Gastroesophageal sphincter (tissue), 4 donors: ENCODE data around the gene GNG8. TPM values are rescaled to one million over a fixed set of nuclear protein-coding genes. Genes with fewer than 3 reads are reported as not detected.

Experiments used
- ATAC-seq: fragments of 150-250 bp; one replicate; pipeline ENCODE4 v1.9.1; 2016; ENCODE audit warnings: mild to moderate bottlenecking, moderate library complexity
- H3K27ac ChIP-seq, 4 donors: fragments of 200-600 bp; sonication (generic) in 3 of 4; 1 replicate in 3 of 4; 2 replicates in 1 of 4; pipeline ENCODE4 v1.5.1; 2016 to 2019
- H3K27me3 ChIP-seq: fragments of 200-600 bp; sonication (generic); one replicate; pipeline ENCODE4 v1.5.1; 2019
- H3K36me3 ChIP-seq, 2 donors: fragments of 200-600 bp; sonication (generic); one replicate each; pipeline ENCODE4 v1.5.1; 2019; ENCODE audit warnings: control low read depth in 1 of 2
- H3K4me1 ChIP-seq, 3 donors: fragments of 200-600 bp; sonication (generic); 1 replicate in 2 of 3; 2 replicates in 1 of 3; pipeline ENCODE4 v1.5.1; 2016 to 2019; ENCODE audit warnings: control low read depth in 2 of 3
- H3K4me3 ChIP-seq, 2 donors: fragments of 200-600 bp; sonication (generic); one replicate each; pipeline ENCODE4 v1.5.1; 2019; ENCODE audit warnings: mild to moderate bottlenecking in 1 of 2, moderate library complexity in 1 of 2
- H3K9me3 ChIP-seq, 3 donors: fragments of 200-600 bp; sonication (generic); one replicate each; pipeline ENCODE4 v1.5.1; 2017 to 2019; ENCODE audit warnings: control low read depth in 2 of 3
- CTCF ChIP-seq, 4 experiments: fragments of 200-600 bp in 2 of 4; fragments of 450-650 bp in 2 of 4; sonication (generic) in 1 of 4; IDR thresholded peaks; one replicate each; pipeline ENCODE4 v1.5.1; 2017 to 2019; ENCODE audit warnings: antibody characterized with exemption in 4 of 4, mild to moderate bottlenecking in 2 of 4, moderate library complexity in 2 of 4
- EP300 ChIP-seq: sonication (generic); formaldehyde crosslinking; IDR thresholded peaks from one replicate; pipeline ENCODE4 v1.6.1; 2017; ENCODE audit warnings: antibody characterized with exemption, mild to moderate bottlenecking
- POLR2A ChIP-seq, 2 donors: fragments of 450-650 bp; IDR thresholded peaks; one replicate each; pipeline ENCODE4 v1.6.1; 2017; ENCODE audit warnings: antibody characterized with exemption in 2 of 2, mild to moderate bottlenecking in 2 of 2, moderate library complexity in 1 of 2
- POLR2AphosphoS5 ChIP-seq: sonication (generic); formaldehyde crosslinking; IDR thresholded peaks from one replicate; pipeline ENCODE4 v1.6.1; 2017; ENCODE audit warnings: antibody characterized with exemption
- WGBS, 2 donors: methylation state at CpG; one replicate each; pipeline ENCODE4 v1.1.5; 2018; ENCODE audit warnings: low coverage in 1 of 2; 5-methylcytosine and 5-hydroxymethylcytosine counted together
- total RNA-seq, 4 donors: library from RNA; depleted of rRNA; stranded (reverse); fragments of >200 nt; gene quantifications; one replicate each; pipeline ENCODE4 v1.1.0, GENCODE V29; 2016

Gene GNG8
- total RNA-seq, 4 donors from 2014 or later = not detected

GRCh38 chr19:46648060-46648960 is 12.3 kb upstream of the GNG8 start:
- 61 to 74% methylated on average over 4 to 14 of the region's 63 CpGs for WGBS, 2 donors
- Histone ChIP-seq H3K4me3 (no peak overlapping the region), H3K9me3 (no peaks in the 10 kb centered on the region), H3K27ac (peak overlapping the region in 3 of 4 donors; percentile 0 to 43 (median 26)), H3K36me3 (peaks cover 0 to 21% of the 10 kb centered on the region in 2 donors), H3K4me1 (peaks cover 0 to 50% (median 7%) of the 10 kb centered on the region in 3 donors), H3K27me3 (peaks cover 9% of the 10 kb centered on the region)
- TF ChIP-seq POLR2A (IDR thresholded peaks at IDR 0.05) (no peak), EP300 (no peak), POLR2AphosphoS5 (no peak), CTCF (IDR thresholded peaks at IDR 0.05) (no peak)
- ATAC-seq = no peak

- TF ChIP-seq POLR2A (IDR thresholded peaks at IDR 0.05) (no peak), CTCF (IDR thresholded peaks at IDR 0.05) (no peak), POLR2AphosphoS5 (no peak), EP300 (no peak)
- 86 to 94% methylated on average over 2 to 3 of the region's 3 CpGs for WGBS, 2 donors
- H3K27ac ChIP-seq = peak overlapping the region in 3 of 4 donors; percentile 4 to 80 (median 44)
These were observed 10.4 kb upstream of the GNG8 start for GRCh38 chr19:46646402-46646801.

GRCh38 chr19:46644720-46645119 is 8.7 kb upstream of the GNG8 start:
- TF ChIP-seq POLR2AphosphoS5 (peak; percentile 72), EP300 (no peak), CTCF (IDR thresholded peaks at IDR 0.05) (no peak), POLR2A (IDR thresholded peaks at IDR 0.05) (no peak)
- WGBS, 2 donors = 0 to 11% methylated on average over 1 to 3 of the region's 3 CpGs
- H3K27me3 ChIP-seq = peaks cover 9% of the 10 kb centered on the region
- peaks cover 0 to 9% of the 10 kb centered on the region in 2 donors for H3K36me3 ChIP-seq
- H3K4me3 ChIP-seq = no peak overlapping the region
- peaks cover 0 to 50% (median 7%) of the 10 kb centered on the region in 3 donors for H3K4me1 ChIP-seq
- H3K9me3 ChIP-seq = no peaks in the 10 kb centered on the region
- peak overlapping the region; percentile 57 to 80 (median 70) for H3K27ac ChIP-seq
- ATAC-seq = peak; percentile 58

More at GRCh38 chr19:46646402-46646801, 10.4 kb upstream of the GNG8 start:
- Histone ChIP-seq H3K27me3 (peaks cover 9% of the 10 kb centered on the region), H3K36me3 (peaks cover 0 to 9% of the 10 kb centered on the region in 2 donors), H3K9me3 (no peaks in the 10 kb centered on the region), H3K4me3 (no peak overlapping the region), H3K4me1 (peaks cover 0 to 39% (median 7%) of the 10 kb centered on the region in 3 donors)
- no peak for ATAC-seq

GRCh38 chr19:46640656-46641055 is 4.7 kb upstream of the GNG8 start:
- WGBS, 2 donors = 72 to 73% methylated on average over 2 of the region's 2 CpGs
- no peak for ATAC-seq
- Histone ChIP-seq H3K27ac (peak overlapping the region in 2 of 4 donors; percentile 87 to 89), H3K36me3 (no peaks in the 10 kb centered on the region), H3K4me3 (no peak overlapping the region), H3K27me3 (no peaks in the 10 kb centered on the region), H3K9me3 (no peaks in the 10 kb centered on the region), H3K4me1 (peaks cover 0 to 53% (median 10%) of the 10 kb centered on the region in 3 donors)
- TF ChIP-seq CTCF (IDR thresholded peaks at IDR 0.05) = no peak
- no peak for TF ChIP-seq EP300
- TF ChIP-seq POLR2AphosphoS5 = no peak
- TF ChIP-seq POLR2A (IDR thresholded peaks at IDR 0.05) = no peak
